HepG2 (cell line): Measurements from ENCODE around the gene SLC5A6. TPM values are rescaled to one million over a fixed set of nuclear protein-coding genes. Genes with fewer than 3 reads are reported as not detected.

Experiments used
- ELF1 ChIP-seq: sonication (generic); formaldehyde crosslinking; IDR thresholded peaks from 2 replicates; pipeline ENCODE4 v1.4.0; 2020; ENCODE audit warnings: missing genetic modification reagents
- MBD4 ChIP-seq: IDR thresholded peaks from 2 replicates; pipeline ENCODE4 v1.6.1; 2012; ENCODE audit warnings: low read length, inconsistent platforms, borderline replicate concordance
- NCOA1 ChIP-seq: sonication (generic); formaldehyde crosslinking; IDR thresholded peaks from 2 replicates; pipeline ENCODE4 v1.9.0; 2021; ENCODE audit warnings: missing genetic modification reagents
- PRDM15 ChIP-seq: sonication (generic); formaldehyde crosslinking; IDR thresholded peaks from 2 replicates; pipeline ENCODE4 v1.4.0; 2020; ENCODE audit warnings: missing genetic modification reagents
- SNAI1 ChIP-seq: sonication (generic); formaldehyde crosslinking; IDR thresholded peaks from 2 replicates; pipeline ENCODE4 v1.5.0; 2020; ENCODE audit warnings: mild to moderate bottlenecking, missing genetic modification reagents, borderline replicate concordance
- TCF12 ChIP-seq, 2 experiments: fragments of 450-650 bp in 1 of 2; sonication (generic) in 1 of 2; formaldehyde crosslinking in 1 of 2; IDR thresholded peaks; 2 replicates each; pipeline versions ENCODE4 v1.6.1 to v1.8.0; 2017 to 2022; ENCODE audit warnings: antibody characterized with exemption in 1 of 2, mild to moderate bottlenecking in 1 of 2, missing genetic modification reagents in 1 of 2, moderate library complexity in 1 of 2
- ZNF18 ChIP-seq: sonication (generic); formaldehyde crosslinking; IDR thresholded peaks from 2 replicates; pipeline ENCODE4 v1.8.0; 2022; ENCODE audit warnings: mild to moderate bottlenecking, missing genetic modification reagents; ENCODE audit not compliant: insufficient replicate concordance
- ZNF687 ChIP-seq: sonication (generic); formaldehyde crosslinking; IDR thresholded peaks from 2 replicates; pipeline ENCODE4 v1.5.1; 2020; ENCODE audit warnings: mild to moderate bottlenecking, missing genetic modification reagents, moderate library complexity
- ZNF720 ChIP-seq: sonication (generic); formaldehyde crosslinking; IDR thresholded peaks from 2 replicates; pipeline ENCODE4 v1.4.0; 2020; ENCODE audit warnings: missing genetic modification reagents
- polyA plus RNA-seq, 8 experiments: library from polyadenylated mRNA; depleted of rRNA in 3 of 8; stranded (reverse) in 7 of 8; unstranded in 1 of 8; fragments of >200 nt; fragmentation: Illumina TruSeq in 4 of 8; extraction: Trizol in 4 of 8; gene quantifications; 2 replicates each; pipeline versions ENCODE4 v1.2.1 to v1.2.3, GENCODE V29; 2011 to 2016; ENCODE audit warnings: low read depth in 4 of 8, missing spikeins in 1 of 8, mixed read lengths in 1 of 8; ENCODE audit not compliant: insufficient read depth in 1 of 8
- total RNA-seq, 5 experiments: library from RNA; depleted of rRNA; stranded (reverse); fragments of >200 nt; fragmentation: Illumina TruSeq; extraction: Trizol; gene quantifications; 2 replicates each; pipeline ENCODE4 v1.2.3, GENCODE V29; 2016; ENCODE audit warnings: low read depth in 1 of 5
- TF ChIP-seq, protein P1 (sequence below): sonication (generic); formaldehyde crosslinking; conservative IDR thresholded peaks from 2 replicates; pipeline ENCODE4 v1.4.0; 2020; ENCODE audit warnings: mild to moderate bottlenecking, missing genetic modification reagents, moderate library complexity
- TF ChIP-seq, protein P2 (sequence below): sonication (generic); formaldehyde crosslinking; IDR thresholded peaks from 2 replicates; pipeline ENCODE4 v1.4.0; 2020; ENCODE audit warnings: missing genetic modification reagents

The SLC5A6 gene
- total and polyA plus RNA-seq, 2 of the 13 experiments (the other 11 are each of a cell fraction or from before 2014, with no cell fraction given), result 135 to 417 TPM

- TF ChIP-seq ZNF687 (CRISPR knock-in tag) (peak; percentile 89), SNAI1 (CRISPR knock-in tag) (no peak), TCF12 (IDR thresholded peaks at IDR 0.05) (no peak), TCF12 (CRISPR knock-in tag; IDR thresholded peaks at IDR 0.05) (no peak), ZNF18 (CRISPR knock-in tag) (peak; percentile 77), PRDM15 (CRISPR knock-in tag) (peak; percentile 58; the same call in 1 of the 2 replicates), ELF1 (CRISPR knock-in tag) (peak; percentile 85), ZNF720 (CRISPR knock-in tag) (no peak), NCOA1 (CRISPR knock-in tag) (0 out of 2 replicates have a peak, but pooled peaks have one; percentile 25), MBD4 (no peak)
- TF ChIP-seq, protein P1, sequence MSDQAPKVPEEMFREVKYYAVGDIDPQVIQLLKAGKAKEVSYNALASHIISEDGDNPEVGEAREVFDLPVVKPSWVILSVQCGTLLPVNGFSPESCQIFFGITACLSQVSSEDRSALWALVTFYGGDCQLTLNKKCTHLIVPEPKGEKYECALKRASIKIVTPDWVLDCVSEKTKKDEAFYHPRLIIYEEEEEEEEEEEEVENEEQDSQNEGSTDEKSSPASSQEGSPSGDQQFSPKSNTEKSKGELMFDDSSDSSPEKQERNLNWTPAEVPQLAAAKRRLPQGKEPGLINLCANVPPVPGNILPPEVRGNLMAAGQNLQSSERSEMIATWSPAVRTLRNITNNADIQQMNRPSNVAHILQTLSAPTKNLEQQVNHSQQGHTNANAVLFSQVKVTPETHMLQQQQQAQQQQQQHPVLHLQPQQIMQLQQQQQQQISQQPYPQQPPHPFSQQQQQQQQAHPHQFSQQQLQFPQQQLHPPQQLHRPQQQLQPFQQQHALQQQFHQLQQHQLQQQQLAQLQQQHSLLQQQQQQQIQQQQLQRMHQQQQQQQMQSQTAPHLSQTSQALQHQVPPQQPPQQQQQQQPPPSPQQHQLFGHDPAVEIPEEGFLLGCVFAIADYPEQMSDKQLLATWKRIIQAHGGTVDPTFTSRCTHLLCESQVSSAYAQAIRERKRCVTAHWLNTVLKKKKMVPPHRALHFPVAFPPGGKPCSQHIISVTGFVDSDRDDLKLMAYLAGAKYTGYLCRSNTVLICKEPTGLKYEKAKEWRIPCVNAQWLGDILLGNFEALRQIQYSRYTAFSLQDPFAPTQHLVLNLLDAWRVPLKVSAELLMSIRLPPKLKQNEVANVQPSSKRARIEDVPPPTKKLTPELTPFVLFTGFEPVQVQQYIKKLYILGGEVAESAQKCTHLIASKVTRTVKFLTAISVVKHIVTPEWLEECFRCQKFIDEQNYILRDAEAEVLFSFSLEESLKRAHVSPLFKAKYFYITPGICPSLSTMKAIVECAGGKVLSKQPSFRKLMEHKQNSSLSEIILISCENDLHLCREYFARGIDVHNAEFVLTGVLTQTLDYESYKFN (CRISPR knock-in tag), result peak; percentile 17; the same call in 1 of the 2 replicates
- TF ChIP-seq, protein P2, sequence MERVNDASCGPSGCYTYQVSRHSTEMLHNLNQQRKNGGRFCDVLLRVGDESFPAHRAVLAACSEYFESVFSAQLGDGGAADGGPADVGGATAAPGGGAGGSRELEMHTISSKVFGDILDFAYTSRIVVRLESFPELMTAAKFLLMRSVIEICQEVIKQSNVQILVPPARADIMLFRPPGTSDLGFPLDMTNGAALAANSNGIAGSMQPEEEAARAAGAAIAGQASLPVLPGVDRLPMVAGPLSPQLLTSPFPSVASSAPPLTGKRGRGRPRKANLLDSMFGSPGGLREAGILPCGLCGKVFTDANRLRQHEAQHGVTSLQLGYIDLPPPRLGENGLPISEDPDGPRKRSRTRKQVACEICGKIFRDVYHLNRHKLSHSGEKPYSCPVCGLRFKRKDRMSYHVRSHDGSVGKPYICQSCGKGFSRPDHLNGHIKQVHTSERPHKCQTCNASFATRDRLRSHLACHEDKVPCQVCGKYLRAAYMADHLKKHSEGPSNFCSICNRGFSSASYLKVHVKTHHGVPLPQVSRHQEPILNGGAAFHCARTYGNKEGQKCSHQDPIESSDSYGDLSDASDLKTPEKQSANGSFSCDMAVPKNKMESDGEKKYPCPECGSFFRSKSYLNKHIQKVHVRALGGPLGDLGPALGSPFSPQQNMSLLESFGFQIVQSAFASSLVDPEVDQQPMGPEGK (CRISPR knock-in tag), result peak; percentile 75; the same call in 1 of the 2 replicates
Measured at GRCh38 chr2:27211943-27212625, at the start of gene SLC5A6, which contains the start of gene ATRAID (continued).
